Measurements from ENCODE around the gene MIER1.

The MIER1 gene

GRCh38 chr1:66937529-66938234, 12.9 kb downstream of the MIER1 start:
- Histone ChIP-seq H3K79me1 (ENCODE audit: low read length) (no peaks in the 10 kb centered on the region), H4K8ac (ENCODE audit: low read depth, low read length) (no peak overlapping the region), H4K5ac (ENCODE audit: low read length) (no peak overlapping the region), H3K18ac (ENCODE audit: low read length) (no peak overlapping the region), H3K4me2 (ENCODE audit: low read length) (no peak overlapping the region), H3K56ac (ENCODE audit: low read length) (no peak overlapping the region), H3K27me3 (ENCODE audit: insufficient read depth, low read length, poor library complexity) (no peaks in the 10 kb centered on the region), H3K36me3 (ENCODE audit: control insufficient read depth, insufficient read depth, low read length) (no peaks in the 10 kb centered on the region), H2BK15ac (replicated peaks; ENCODE audit: low read depth) (no peak overlapping the region), H3K9ac (ENCODE audit: low read length) (no peak overlapping the region), H3K23ac (ENCODE audit: low read length) (no peak overlapping the region), H2BK5ac (ENCODE audit: low read length) (no peak overlapping the region), H3K27ac (ENCODE audit: low read depth, low read length) (no peak overlapping the region), H2BK120ac (ENCODE audit: low read depth, low read length) (no peak overlapping the region), H2AK5ac (ENCODE audit: low read length) (no peak overlapping the region), H3K79me2 (ENCODE audit: control insufficient read depth, insufficient read depth, low read length) (peaks cover 29% of the 10 kb centered on the region), H3K4me1 (ENCODE audit: control insufficient read depth, low read depth, low read length) (no peaks in the 10 kb centered on the region), H3K4ac (ENCODE audit: low read depth, low read length) (no peak overlapping the region), H3K4me3 (ENCODE audit: low read length) (no peak overlapping the region)
- no peak for DNase-seq
- WGBS (ENCODE audit: extremely low coverage, insufficient coverage, low lambda C conversion rate), result no CpG with 5 or more reads among the region's 1 CpG

- H3K56ac ChIP-seq (ENCODE audit: low read length), result no peak overlapping the region
- H2BK15ac ChIP-seq (replicated peaks; ENCODE audit: low read depth), result no peak overlapping the region
- no peaks in the 10 kb centered on the region for H3K4me1 ChIP-seq (ENCODE audit: control insufficient read depth, low read depth, low read length)
- H3K27me3 ChIP-seq (ENCODE audit: insufficient read depth, low read length, poor library complexity), result no peaks in the 10 kb centered on the region
- H4K5ac ChIP-seq (ENCODE audit: low read length), result no peak overlapping the region
- H2AK5ac ChIP-seq (ENCODE audit: low read length), result no peak overlapping the region
- no peak overlapping the region for H4K8ac ChIP-seq (ENCODE audit: low read depth, low read length)
- H3K23ac ChIP-seq (ENCODE audit: low read length), result no peak overlapping the region
- peaks cover 28% of the 10 kb centered on the region for H3K79me2 ChIP-seq (ENCODE audit: control insufficient read depth, insufficient read depth, low read length)
- H2BK5ac ChIP-seq (ENCODE audit: low read length), result no peak overlapping the region
- DNase-seq, result no peak
- H3K4ac ChIP-seq (ENCODE audit: low read depth, low read length), result no peak overlapping the region
- no peak overlapping the region for H3K9ac ChIP-seq (ENCODE audit: low read length)
- no peak overlapping the region for H3K4me2 ChIP-seq (ENCODE audit: low read length)
- H3K36me3 ChIP-seq (ENCODE audit: control insufficient read depth, insufficient read depth, low read length), result no peaks in the 10 kb centered on the region
- no peak overlapping the region for H3K27ac ChIP-seq (ENCODE audit: low read depth, low read length)
- H2BK120ac ChIP-seq (ENCODE audit: low read depth, low read length), result no peak overlapping the region
- no peak overlapping the region for H3K4me3 ChIP-seq (ENCODE audit: low read length)
- peaks cover 2% of the 10 kb centered on the region for H3K79me1 ChIP-seq (ENCODE audit: low read length)
- no peak overlapping the region for H3K18ac ChIP-seq (ENCODE audit: low read length)
Observed at GRCh38 chr1:66938613-66939012, 13.8 kb downstream of the MIER1 start.

GRCh38 chr1:66940981-66941380, 16.2 kb downstream of the MIER1 start:
- no peak overlapping the region for H4K8ac ChIP-seq (ENCODE audit: low read depth, low read length)
- H3K27ac ChIP-seq (ENCODE audit: low read depth, low read length), result no peak overlapping the region
- no peak overlapping the region for H2AK5ac ChIP-seq (ENCODE audit: low read length)
- H3K4ac ChIP-seq (ENCODE audit: low read depth, low read length), result no peak overlapping the region
- H3K18ac ChIP-seq (ENCODE audit: low read length), result no peak overlapping the region
- H3K9ac ChIP-seq (ENCODE audit: low read length), result no peak overlapping the region
- peaks cover 16% of the 10 kb centered on the region for H3K79me2 ChIP-seq (ENCODE audit: control insufficient read depth, insufficient read depth, low read length)
- H3K4me2 ChIP-seq (ENCODE audit: low read length), result no peak overlapping the region
- H2BK120ac ChIP-seq (ENCODE audit: low read depth, low read length), result no peak overlapping the region
- no peak overlapping the region for H3K56ac ChIP-seq (ENCODE audit: low read length)
- H2BK15ac ChIP-seq (replicated peaks; ENCODE audit: low read depth), result no peak overlapping the region
- H3K36me3 ChIP-seq (ENCODE audit: control insufficient read depth, insufficient read depth, low read length), result no peaks in the 10 kb centered on the region
- peaks cover 4% of the 10 kb centered on the region for H3K79me1 ChIP-seq (ENCODE audit: low read length)
- H3K4me1 ChIP-seq (ENCODE audit: control insufficient read depth, low read depth, low read length), result no peaks in the 10 kb centered on the region
- no peak overlapping the region for H2BK5ac ChIP-seq (ENCODE audit: low read length)
- no peaks in the 10 kb centered on the region for H3K27me3 ChIP-seq (ENCODE audit: insufficient read depth, low read length, poor library complexity)
- no CpG with 5 or more reads among the region's 1 CpG for WGBS (ENCODE audit: extremely low coverage, insufficient coverage, low lambda C conversion rate)
- no peak for DNase-seq
- no peak overlapping the region for H3K23ac ChIP-seq (ENCODE audit: low read length)
- no peak overlapping the region for H3K4me3 ChIP-seq (ENCODE audit: low read length)
- H4K5ac ChIP-seq (ENCODE audit: low read length), result no peak overlapping the region

GRCh38 chr1:66943361-66943969, 18.7 kb downstream of the MIER1 start:
- H3K56ac ChIP-seq (ENCODE audit: low read length), result no peak overlapping the region
- no peak overlapping the region for H4K8ac ChIP-seq (ENCODE audit: low read depth, low read length)
- H2BK15ac ChIP-seq (replicated peaks; ENCODE audit: low read depth), result no peak overlapping the region
- no peak overlapping the region for H3K27ac ChIP-seq (ENCODE audit: low read depth, low read length)
- no peak overlapping the region for H2BK5ac ChIP-seq (ENCODE audit: low read length)
- H3K23ac ChIP-seq (ENCODE audit: low read length), result no peak overlapping the region
- peaks cover 4% of the 10 kb centered on the region for H3K79me2 ChIP-seq (ENCODE audit: control insufficient read depth, insufficient read depth, low read length)
- no peak overlapping the region for H3K9ac ChIP-seq (ENCODE audit: low read length)
- H3K4me3 ChIP-seq (ENCODE audit: low read length), result no peak overlapping the region
- no peak overlapping the region for H3K4me2 ChIP-seq (ENCODE audit: low read length)
- H4K5ac ChIP-seq (ENCODE audit: low read length), result no peak overlapping the region
- H2BK120ac ChIP-seq (ENCODE audit: low read depth, low read length), result no peak overlapping the region
- no peak overlapping the region for H2AK5ac ChIP-seq (ENCODE audit: low read length)
- no peaks in the 10 kb centered on the region for H3K4me1 ChIP-seq (ENCODE audit: control insufficient read depth, low read depth, low read length)
- DNase-seq, result no peak
- WGBS (ENCODE audit: extremely low coverage, insufficient coverage, low lambda C conversion rate), result no CpG with 5 or more reads among the region's 5 CpGs
- no peak overlapping the region for H3K18ac ChIP-seq (ENCODE audit: low read length)
- H3K27me3 ChIP-seq (ENCODE audit: insufficient read depth, low read length, poor library complexity), result no peaks in the 10 kb centered on the region
- no peak overlapping the region for H3K4ac ChIP-seq (ENCODE audit: low read depth, low read length)
- H3K79me1 ChIP-seq (ENCODE audit: low read length), result peaks cover 4% of the 10 kb centered on the region
- H3K36me3 ChIP-seq (ENCODE audit: control insufficient read depth, insufficient read depth, low read length), result no peaks in the 10 kb centered on the region

- H3K27me3 ChIP-seq (ENCODE audit: insufficient read depth, low read length, poor library complexity), result no peaks in the 10 kb centered on the region
- H3K36me3 ChIP-seq (ENCODE audit: control insufficient read depth, insufficient read depth, low read length), result no peaks in the 10 kb centered on the region
- H3K23ac ChIP-seq (ENCODE audit: low read length), result no peak overlapping the region
- DNase-seq, result peak; percentile 55
- peaks cover 3% of the 10 kb centered on the region for H3K79me2 ChIP-seq (ENCODE audit: control insufficient read depth, insufficient read depth, low read length)
- H2BK120ac ChIP-seq (ENCODE audit: low read depth, low read length), result no peak overlapping the region
- no peak overlapping the region for H2AK5ac ChIP-seq (ENCODE audit: low read length)
- no peak overlapping the region for H3K56ac ChIP-seq (ENCODE audit: low read length)
- H3K4me2 ChIP-seq (ENCODE audit: low read length), result no peak overlapping the region
- H3K18ac ChIP-seq (ENCODE audit: low read length), result no peak overlapping the region
- no peak overlapping the region for H3K4ac ChIP-seq (ENCODE audit: low read depth, low read length)
- no peak overlapping the region for H3K27ac ChIP-seq (ENCODE audit: low read depth, low read length)
- H3K9ac ChIP-seq (ENCODE audit: low read length), result no peak overlapping the region
- no peak overlapping the region for H4K8ac ChIP-seq (ENCODE audit: low read depth, low read length)
- H3K79me1 ChIP-seq (ENCODE audit: low read length), result peaks cover 4% of the 10 kb centered on the region
- H2BK5ac ChIP-seq (ENCODE audit: low read length), result no peak overlapping the region
- no peaks in the 10 kb centered on the region for H3K4me1 ChIP-seq (ENCODE audit: control insufficient read depth, low read depth, low read length)
- H3K4me3 ChIP-seq (ENCODE audit: low read length), result no peak overlapping the region
- H2BK15ac ChIP-seq (replicated peaks; ENCODE audit: low read depth), result no peak overlapping the region
- no peak overlapping the region for H4K5ac ChIP-seq (ENCODE audit: low read length)
- WGBS (ENCODE audit: extremely low coverage, insufficient coverage, low lambda C conversion rate), result no CpG with 5 or more reads among the region's 7 CpGs
Observed at GRCh38 chr1:66944330-66945274, 19.8 kb downstream of the MIER1 start.

All from mesendoderm (in vitro differentiated cells).